ENCODE measurements around the gene ABRACL. TPM values are rescaled to one million over a fixed set of nuclear protein-coding genes. Genes with fewer than 3 reads are reported as not detected.

ABRACL gene
- total and polyA plus RNA-seq, 2 of the 8 experiments (the other 6 are each of a cell fraction or from before 2014, with no cell fraction given): 103 to 167 TPM

DNA sequence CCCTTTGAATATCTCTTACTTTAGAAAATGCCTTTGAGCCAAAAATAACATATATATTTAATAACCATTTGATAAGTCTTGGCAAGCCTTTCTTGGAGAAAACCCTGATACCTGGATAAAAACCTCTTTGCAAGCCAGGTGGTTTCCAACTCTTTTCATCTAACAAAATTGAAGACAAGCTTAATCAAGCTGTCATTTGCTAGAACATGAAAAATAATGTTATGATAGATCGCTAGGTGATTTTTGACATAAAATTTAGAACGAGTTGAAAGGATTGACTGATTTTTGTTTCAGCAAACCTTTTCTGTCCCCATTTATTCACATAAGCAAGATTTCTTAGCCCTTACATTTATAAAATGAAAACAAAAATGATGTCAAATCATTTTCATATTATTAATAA, 44.6 kb downstream of the ABRACL start (continued):
- TF ChIP-seq, protein P1, sequence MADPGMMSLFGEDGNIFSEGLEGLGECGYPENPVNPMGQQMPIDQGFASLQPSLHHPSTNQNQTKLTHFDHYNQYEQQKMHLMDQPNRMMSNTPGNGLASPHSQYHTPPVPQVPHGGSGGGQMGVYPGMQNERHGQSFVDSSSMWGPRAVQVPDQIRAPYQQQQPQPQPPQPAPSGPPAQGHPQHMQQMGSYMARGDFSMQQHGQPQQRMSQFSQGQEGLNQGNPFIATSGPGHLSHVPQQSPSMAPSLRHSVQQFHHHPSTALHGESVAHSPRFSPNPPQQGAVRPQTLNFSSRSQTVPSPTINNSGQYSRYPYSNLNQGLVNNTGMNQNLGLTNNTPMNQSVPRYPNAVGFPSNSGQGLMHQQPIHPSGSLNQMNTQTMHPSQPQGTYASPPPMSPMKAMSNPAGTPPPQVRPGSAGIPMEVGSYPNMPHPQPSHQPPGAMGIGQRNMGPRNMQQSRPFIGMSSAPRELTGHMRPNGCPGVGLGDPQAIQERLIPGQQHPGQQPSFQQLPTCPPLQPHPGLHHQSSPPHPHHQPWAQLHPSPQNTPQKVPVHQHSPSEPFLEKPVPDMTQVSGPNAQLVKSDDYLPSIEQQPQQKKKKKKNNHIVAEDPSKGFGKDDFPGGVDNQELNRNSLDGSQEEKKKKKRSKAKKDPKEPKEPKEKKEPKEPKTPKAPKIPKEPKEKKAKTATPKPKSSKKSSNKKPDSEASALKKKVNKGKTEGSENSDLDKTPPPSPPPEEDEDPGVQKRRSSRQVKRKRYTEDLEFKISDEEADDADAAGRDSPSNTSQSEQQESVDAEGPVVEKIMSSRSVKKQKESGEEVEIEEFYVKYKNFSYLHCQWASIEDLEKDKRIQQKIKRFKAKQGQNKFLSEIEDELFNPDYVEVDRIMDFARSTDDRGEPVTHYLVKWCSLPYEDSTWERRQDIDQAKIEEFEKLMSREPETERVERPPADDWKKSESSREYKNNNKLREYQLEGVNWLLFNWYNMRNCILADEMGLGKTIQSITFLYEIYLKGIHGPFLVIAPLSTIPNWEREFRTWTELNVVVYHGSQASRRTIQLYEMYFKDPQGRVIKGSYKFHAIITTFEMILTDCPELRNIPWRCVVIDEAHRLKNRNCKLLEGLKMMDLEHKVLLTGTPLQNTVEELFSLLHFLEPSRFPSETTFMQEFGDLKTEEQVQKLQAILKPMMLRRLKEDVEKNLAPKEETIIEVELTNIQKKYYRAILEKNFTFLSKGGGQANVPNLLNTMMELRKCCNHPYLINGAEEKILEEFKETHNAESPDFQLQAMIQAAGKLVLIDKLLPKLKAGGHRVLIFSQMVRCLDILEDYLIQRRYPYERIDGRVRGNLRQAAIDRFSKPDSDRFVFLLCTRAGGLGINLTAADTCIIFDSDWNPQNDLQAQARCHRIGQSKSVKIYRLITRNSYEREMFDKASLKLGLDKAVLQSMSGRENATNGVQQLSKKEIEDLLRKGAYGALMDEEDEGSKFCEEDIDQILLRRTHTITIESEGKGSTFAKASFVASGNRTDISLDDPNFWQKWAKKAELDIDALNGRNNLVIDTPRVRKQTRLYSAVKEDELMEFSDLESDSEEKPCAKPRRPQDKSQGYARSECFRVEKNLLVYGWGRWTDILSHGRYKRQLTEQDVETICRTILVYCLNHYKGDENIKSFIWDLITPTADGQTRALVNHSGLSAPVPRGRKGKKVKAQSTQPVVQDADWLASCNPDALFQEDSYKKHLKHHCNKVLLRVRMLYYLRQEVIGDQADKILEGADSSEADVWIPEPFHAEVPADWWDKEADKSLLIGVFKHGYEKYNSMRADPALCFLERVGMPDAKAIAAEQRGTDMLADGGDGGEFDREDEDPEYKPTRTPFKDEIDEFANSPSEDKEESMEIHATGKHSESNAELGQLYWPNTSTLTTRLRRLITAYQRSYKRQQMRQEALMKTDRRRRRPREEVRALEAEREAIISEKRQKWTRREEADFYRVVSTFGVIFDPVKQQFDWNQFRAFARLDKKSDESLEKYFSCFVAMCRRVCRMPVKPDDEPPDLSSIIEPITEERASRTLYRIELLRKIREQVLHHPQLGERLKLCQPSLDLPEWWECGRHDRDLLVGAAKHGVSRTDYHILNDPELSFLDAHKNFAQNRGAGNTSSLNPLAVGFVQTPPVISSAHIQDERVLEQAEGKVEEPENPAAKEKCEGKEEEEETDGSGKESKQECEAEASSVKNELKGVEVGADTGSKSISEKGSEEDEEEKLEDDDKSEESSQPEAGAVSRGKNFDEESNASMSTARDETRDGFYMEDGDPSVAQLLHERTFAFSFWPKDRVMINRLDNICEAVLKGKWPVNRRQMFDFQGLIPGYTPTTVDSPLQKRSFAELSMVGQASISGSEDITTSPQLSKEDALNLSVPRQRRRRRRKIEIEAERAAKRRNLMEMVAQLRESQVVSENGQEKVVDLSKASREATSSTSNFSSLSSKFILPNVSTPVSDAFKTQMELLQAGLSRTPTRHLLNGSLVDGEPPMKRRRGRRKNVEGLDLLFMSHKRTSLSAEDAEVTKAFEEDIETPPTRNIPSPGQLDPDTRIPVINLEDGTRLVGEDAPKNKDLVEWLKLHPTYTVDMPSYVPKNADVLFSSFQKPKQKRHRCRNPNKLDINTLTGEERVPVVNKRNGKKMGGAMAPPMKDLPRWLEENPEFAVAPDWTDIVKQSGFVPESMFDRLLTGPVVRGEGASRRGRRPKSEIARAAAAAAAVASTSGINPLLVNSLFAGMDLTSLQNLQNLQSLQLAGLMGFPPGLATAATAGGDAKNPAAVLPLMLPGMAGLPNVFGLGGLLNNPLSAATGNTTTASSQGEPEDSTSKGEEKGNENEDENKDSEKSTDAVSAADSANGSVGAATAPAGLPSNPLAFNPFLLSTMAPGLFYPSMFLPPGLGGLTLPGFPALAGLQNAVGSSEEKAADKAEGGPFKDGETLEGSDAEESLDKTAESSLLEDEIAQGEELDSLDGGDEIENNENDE (IDR thresholded peaks at IDR 0.05; ENCODE audit: insufficient replicate concordance, low read length): no peak
- TF ChIP-seq EP300 (IDR thresholded peaks at IDR 0.05; ENCODE audit: borderline replicate concordance in 1 of 2, low read depth in 2 of 2, low read length in 2 of 2): no peak
- TF ChIP-seq NRF1 (IDR thresholded peaks at IDR 0.05; ENCODE audit: low read depth, low read length): no peak
- TF ChIP-seq RNF2 (IDR thresholded peaks at IDR 0.05; ENCODE audit: borderline replicate concordance, low read depth, low read length, missing control alignments, poor library complexity, severe bottlenecking): no peak
- TF ChIP-seq, protein P2, sequence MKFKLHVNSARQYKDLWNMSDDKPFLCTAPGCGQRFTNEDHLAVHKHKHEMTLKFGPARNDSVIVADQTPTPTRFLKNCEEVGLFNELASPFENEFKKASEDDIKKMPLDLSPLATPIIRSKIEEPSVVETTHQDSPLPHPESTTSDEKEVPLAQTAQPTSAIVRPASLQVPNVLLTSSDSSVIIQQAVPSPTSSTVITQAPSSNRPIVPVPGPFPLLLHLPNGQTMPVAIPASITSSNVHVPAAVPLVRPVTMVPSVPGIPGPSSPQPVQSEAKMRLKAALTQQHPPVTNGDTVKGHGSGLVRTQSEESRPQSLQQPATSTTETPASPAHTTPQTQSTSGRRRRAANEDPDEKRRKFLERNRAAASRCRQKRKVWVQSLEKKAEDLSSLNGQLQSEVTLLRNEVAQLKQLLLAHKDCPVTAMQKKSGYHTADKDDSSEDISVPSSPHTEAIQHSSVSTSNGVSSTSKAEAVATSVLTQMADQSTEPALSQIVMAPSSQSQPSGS (IDR thresholded peaks at IDR 0.05; ENCODE audit: low read length): no peak
- TF ChIP-seq SAP30 (IDR thresholded peaks at IDR 0.05; ENCODE audit: insufficient read depth, insufficient replicate concordance, low read length): no peak
- TF ChIP-seq TAF7 (optimal IDR thresholded peaks at IDR 0.05; ENCODE audit: borderline replicate concordance, low read depth, low read length): no peak
- no peak for TF ChIP-seq RBBP5 (IDR thresholded peaks at IDR 0.05; ENCODE audit: borderline replicate concordance, low read depth, low read length)
- TF ChIP-seq TEAD4 (IDR thresholded peaks at IDR 0.05; ENCODE audit: low read depth, low read length): no peak
